Karpas-422 (cell line): ENCODE measurements around the gene NCOA3. TPM values are rescaled to one million over a fixed set of nuclear protein-coding genes. Genes with fewer than 3 reads are reported as not detected.

Source experiments
- small RNA-seq: library from RNA; depleted of rRNA; stranded (forward); fragments of <200 nt; gene quantifications from one replicate; pipeline ENCODE3, GENCODE V24; 2014
- total RNA-seq: library from RNA; depleted of rRNA; stranded (reverse); fragments of >200 nt; shearing (Covaris generic); gene quantifications from 2 replicates; pipeline ENCODE4 v1.2.3, GENCODE V29; 2014; ENCODE audit warnings: low replicate concordance; rRNA removed

Gene NCOA3
- total RNA-seq, 1 experiment from 2014 or later: 90.0 TPM

Small RNAs within 50 kb of the gene (small RNA-seq; reads per million reads assigned to genes)
- gene RNU6-497P (not detected), gene RNU6-563P (not detected)

Other genes starting within 250 kb of the NCOA3 start
- 33.0 and 44.1 TPM in 2 replicates for gene ZMYND8, start 145.2 kb upstream of the NCOA3 start, total RNA-seq